GM23338 (cell line): ENCODE measurements around the gene TCF7L2. TPM values are rescaled to one million over a fixed set of nuclear protein-coding genes. Genes with fewer than 3 reads are reported as not detected.
"Not testable (repeated sequence)": the region's sequence is repeated elsewhere in the genome, so short reads cannot be mapped to it uniquely, and the experiment has no call there.

Source experiments
- ATAC-seq: fragments of 200-7000 bp; cut with Tn5 transposase; 3 replicates; pipeline ENCODE4 v1.9.1; 2020
- DNase-seq: peaks from one replicate; pipeline ENCODE4 v3.0.0-alpha.2; 2015; ENCODE audit warnings: low spot score
- H2AFZ ChIP-seq: fragments of 200-600 bp; sonication (generic); 2 replicates; pipeline ENCODE4 v1.8.0; 2016; ENCODE audit warnings: antibody characterized with exemption, mild to moderate bottlenecking, moderate library complexity
- H3F3A ChIP-seq: fragments of 200-600 bp; sonication (generic); replicated peaks from 2 replicates; pipeline ENCODE4 v1.8.0; 2017; ENCODE audit warnings: antibody characterized with exemption, mixed run types, low read depth
- H3K27ac ChIP-seq: fragments of 200-600 bp; sonication (generic); 2 replicates; pipeline ENCODE4 v1.6.1; 2016; ENCODE audit warnings: low read depth
- H3K27me3 ChIP-seq: fragments of 200-600 bp; sonication (generic); 2 replicates; pipeline ENCODE4 v1.8.0; 2016; ENCODE audit warnings: mild to moderate bottlenecking, mixed run types, moderate library complexity; ENCODE audit not compliant: insufficient read depth
- H3K36me3 ChIP-seq: fragments of 200-600 bp; sonication (generic); 2 replicates; pipeline ENCODE4 v1.8.0; 2016; ENCODE audit warnings: mild to moderate bottlenecking; ENCODE audit not compliant: insufficient read depth
- H3K4me1 ChIP-seq: fragments of 200-600 bp; sonication (generic); 2 replicates; pipeline ENCODE4 v1.8.0; 2016; ENCODE audit warnings: mild to moderate bottlenecking, moderate library complexity; ENCODE audit not compliant: insufficient read depth
- H3K4me2 ChIP-seq: fragments of 200-600 bp; sonication (generic); 2 replicates; pipeline ENCODE4 v1.7.1; 2017; ENCODE audit warnings: mixed run types
- H3K4me3 ChIP-seq: fragments of 200-600 bp; sonication (generic); 2 replicates; pipeline ENCODE4 v1.6.1; 2016; ENCODE audit warnings: mixed run types
- H3K79me2 ChIP-seq: fragments of 200-600 bp; sonication (generic); replicated peaks from 2 replicates; pipeline ENCODE4 v1.8.0; 2017; ENCODE audit warnings: mild to moderate bottlenecking; ENCODE audit not compliant: insufficient read depth
- H3K9me2 ChIP-seq: fragments of 200-600 bp; sonication (generic); 2 replicates; pipeline ENCODE4 v1.8.0; 2017; ENCODE audit not compliant: insufficient read depth
- H4K20me1 ChIP-seq: fragments of 200-600 bp; sonication (generic); replicated peaks from 2 replicates; pipeline ENCODE4 v1.8.0; 2017; ENCODE audit warnings: mild to moderate bottlenecking; ENCODE audit not compliant: insufficient read depth
- H3K27ac Mint-ChIP-seq: 2 replicates; pipeline ENCODE4 v1.8.0; 2020; ENCODE audit warnings: inconsistent platforms, mild to moderate bottlenecking, moderate library complexity, mixed read lengths
- H3K27me3 Mint-ChIP-seq: 3 replicates; pipeline ENCODE4 v1.8.0; 2022; ENCODE audit warnings: low read depth, mild to moderate bottlenecking, moderate library complexity, mixed read lengths, inconsistent platforms; ENCODE audit not compliant: insufficient read depth, poor library complexity
- H3K36me3 Mint-ChIP-seq: 3 replicates; pipeline ENCODE4 v1.8.0; 2021; ENCODE audit warnings: low read depth, mild to moderate bottlenecking, inconsistent platforms, moderate library complexity, mixed read lengths
- H3K4me1 Mint-ChIP-seq: 3 replicates; pipeline ENCODE4 v1.8.0; 2020; ENCODE audit warnings: mild to moderate bottlenecking, inconsistent platforms, mixed read lengths
- H3K4me3 Mint-ChIP-seq: 3 replicates; pipeline ENCODE4 v1.8.0; 2021; ENCODE audit warnings: moderate library complexity, mild to moderate bottlenecking, inconsistent platforms, mixed read lengths
- H3K9me3 Mint-ChIP-seq: 3 replicates; pipeline ENCODE4 v1.8.0; 2020; ENCODE audit warnings: moderate library complexity, mild to moderate bottlenecking, inconsistent platforms, mixed read lengths
- CREB1 ChIP-seq: fragments of 250-450 bp; sonication (Bioruptor Pico); IDR thresholded peaks from 2 replicates; pipeline ENCODE4 v1.5.0; 2020; ENCODE audit warnings: low read depth, mild to moderate bottlenecking, moderate library complexity
- EZH2 ChIP-seq: fragments of 200-600 bp; sonication (generic); IDR thresholded peaks from one replicate; pipeline ENCODE4 v1.8.0; 2017; ENCODE audit warnings: antibody characterized with exemption, mild to moderate bottlenecking, low read depth; ENCODE audit not compliant: unreplicated experiment
- JUNB ChIP-seq: IDR thresholded peaks from one replicate; pipeline ENCODE4 v1.6.1; 2016; ENCODE audit warnings: antibody characterized with exemption; ENCODE audit not compliant: unreplicated experiment
- NANOG ChIP-seq: IDR thresholded peaks from 2 replicates; pipeline ENCODE4 v1.6.1; 2016; ENCODE audit warnings: antibody characterized with exemption, borderline replicate concordance
- POLR2AphosphoS5 ChIP-seq: IDR thresholded peaks from 2 replicates; pipeline ENCODE4 v1.6.1; 2016; ENCODE audit warnings: antibody characterized with exemption, low read depth
- STAT1 ChIP-seq: IDR thresholded peaks from one replicate; pipeline ENCODE4 v1.6.1; 2016; ENCODE audit warnings: antibody characterized with exemption; ENCODE audit not compliant: unreplicated experiment
- ZNF114 ChIP-seq: fragments of 250-450 bp; sonication (Bioruptor Pico); IDR thresholded peaks from 2 replicates; pipeline ENCODE4 v1.5.0; 2020; ENCODE audit warnings: mild to moderate bottlenecking, moderate library complexity
- polyA plus RNA-seq: library from polyadenylated mRNA; unstranded; fragments of >200 nt; fragmentation: Nextera tagmentation; extraction: Ambion mirVana; gene quantifications from 2 replicates; pipeline ENCODE4 v1.2.1, GENCODE V29; 2016
- total RNA-seq: library from RNA; depleted of rRNA; stranded (reverse); fragments of >200 nt; shearing (Covaris generic); gene quantifications from 2 replicates; pipeline ENCODE4 v1.2.3, GENCODE V29; 2014
- TF ChIP-seq, protein P1 (sequence below): IDR thresholded peaks from 2 replicates; pipeline ENCODE4 v1.6.1; 2016; ENCODE audit warnings: antibody characterized with exemption
- TF ChIP-seq, protein P2 (sequence below), 2 experiments: fragments of 200-600 bp in 1 of 2; sonication (generic) in 1 of 2; conservative IDR thresholded peaks; 2 replicates each; pipeline versions ENCODE4 v1.5.1 to v1.6.1; 2016 to 2017; ENCODE audit warnings: antibody characterized with exemption in 2 of 2, low read depth in 2 of 2, mild to moderate bottlenecking in 2 of 2, moderate library complexity in 1 of 2
- TF ChIP-seq, protein P3 (sequence below): IDR thresholded peaks from one replicate; pipeline ENCODE4 v1.6.1; 2018; ENCODE audit warnings: antibody characterized with exemption; ENCODE audit not compliant: unreplicated experiment

TCF7L2 gene
- total and polyA plus RNA-seq, 2 experiments from 2014 or later, result 32.2 to 80.8 TPM

DNA sequence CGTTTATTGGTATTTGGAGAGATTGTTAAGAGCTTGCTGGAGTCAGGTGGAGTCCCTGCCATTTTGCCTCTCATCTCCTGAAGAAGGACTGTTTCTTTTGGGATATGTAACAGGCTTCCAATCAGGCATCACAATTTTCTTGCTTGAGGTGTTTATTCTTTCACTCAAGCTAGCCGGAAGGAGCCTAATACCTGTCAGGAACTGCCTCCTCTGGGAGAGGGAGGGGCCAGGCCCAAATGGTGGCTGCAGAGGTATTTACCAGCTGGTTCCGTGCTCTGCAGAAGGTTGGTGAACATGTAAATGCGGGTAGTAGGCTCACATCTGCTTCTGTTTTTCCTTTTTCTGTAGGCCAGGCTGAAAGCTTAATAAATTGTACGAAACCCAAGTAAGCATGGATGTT is 114.0 kb downstream of the TCF7L2 start (continued):
- TF ChIP-seq, protein P1, sequence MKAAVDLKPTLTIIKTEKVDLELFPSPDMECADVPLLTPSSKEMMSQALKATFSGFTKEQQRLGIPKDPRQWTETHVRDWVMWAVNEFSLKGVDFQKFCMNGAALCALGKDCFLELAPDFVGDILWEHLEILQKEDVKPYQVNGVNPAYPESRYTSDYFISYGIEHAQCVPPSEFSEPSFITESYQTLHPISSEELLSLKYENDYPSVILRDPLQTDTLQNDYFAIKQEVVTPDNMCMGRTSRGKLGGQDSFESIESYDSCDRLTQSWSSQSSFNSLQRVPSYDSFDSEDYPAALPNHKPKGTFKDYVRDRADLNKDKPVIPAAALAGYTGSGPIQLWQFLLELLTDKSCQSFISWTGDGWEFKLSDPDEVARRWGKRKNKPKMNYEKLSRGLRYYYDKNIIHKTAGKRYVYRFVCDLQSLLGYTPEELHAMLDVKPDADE, result no peak
- TF ChIP-seq CREB1 (CRISPR knock-in tag) (no peak), ZNF114 (CRISPR knock-in tag) (no peak), POLR2AphosphoS5 (no peak), STAT1 (no peak), NANOG (no peak), EZH2 (no peak), JUNB (no peak)
- TF ChIP-seq, protein P2, sequence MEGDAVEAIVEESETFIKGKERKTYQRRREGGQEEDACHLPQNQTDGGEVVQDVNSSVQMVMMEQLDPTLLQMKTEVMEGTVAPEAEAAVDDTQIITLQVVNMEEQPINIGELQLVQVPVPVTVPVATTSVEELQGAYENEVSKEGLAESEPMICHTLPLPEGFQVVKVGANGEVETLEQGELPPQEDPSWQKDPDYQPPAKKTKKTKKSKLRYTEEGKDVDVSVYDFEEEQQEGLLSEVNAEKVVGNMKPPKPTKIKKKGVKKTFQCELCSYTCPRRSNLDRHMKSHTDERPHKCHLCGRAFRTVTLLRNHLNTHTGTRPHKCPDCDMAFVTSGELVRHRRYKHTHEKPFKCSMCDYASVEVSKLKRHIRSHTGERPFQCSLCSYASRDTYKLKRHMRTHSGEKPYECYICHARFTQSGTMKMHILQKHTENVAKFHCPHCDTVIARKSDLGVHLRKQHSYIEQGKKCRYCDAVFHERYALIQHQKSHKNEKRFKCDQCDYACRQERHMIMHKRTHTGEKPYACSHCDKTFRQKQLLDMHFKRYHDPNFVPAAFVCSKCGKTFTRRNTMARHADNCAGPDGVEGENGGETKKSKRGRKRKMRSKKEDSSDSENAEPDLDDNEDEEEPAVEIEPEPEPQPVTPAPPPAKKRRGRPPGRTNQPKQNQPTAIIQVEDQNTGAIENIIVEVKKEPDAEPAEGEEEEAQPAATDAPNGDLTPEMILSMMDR (conservative IDR thresholded peaks at IDR 0.05; ENCODE audit: low read depth in 2 of 2), result no peak
- TF ChIP-seq, protein P3, sequence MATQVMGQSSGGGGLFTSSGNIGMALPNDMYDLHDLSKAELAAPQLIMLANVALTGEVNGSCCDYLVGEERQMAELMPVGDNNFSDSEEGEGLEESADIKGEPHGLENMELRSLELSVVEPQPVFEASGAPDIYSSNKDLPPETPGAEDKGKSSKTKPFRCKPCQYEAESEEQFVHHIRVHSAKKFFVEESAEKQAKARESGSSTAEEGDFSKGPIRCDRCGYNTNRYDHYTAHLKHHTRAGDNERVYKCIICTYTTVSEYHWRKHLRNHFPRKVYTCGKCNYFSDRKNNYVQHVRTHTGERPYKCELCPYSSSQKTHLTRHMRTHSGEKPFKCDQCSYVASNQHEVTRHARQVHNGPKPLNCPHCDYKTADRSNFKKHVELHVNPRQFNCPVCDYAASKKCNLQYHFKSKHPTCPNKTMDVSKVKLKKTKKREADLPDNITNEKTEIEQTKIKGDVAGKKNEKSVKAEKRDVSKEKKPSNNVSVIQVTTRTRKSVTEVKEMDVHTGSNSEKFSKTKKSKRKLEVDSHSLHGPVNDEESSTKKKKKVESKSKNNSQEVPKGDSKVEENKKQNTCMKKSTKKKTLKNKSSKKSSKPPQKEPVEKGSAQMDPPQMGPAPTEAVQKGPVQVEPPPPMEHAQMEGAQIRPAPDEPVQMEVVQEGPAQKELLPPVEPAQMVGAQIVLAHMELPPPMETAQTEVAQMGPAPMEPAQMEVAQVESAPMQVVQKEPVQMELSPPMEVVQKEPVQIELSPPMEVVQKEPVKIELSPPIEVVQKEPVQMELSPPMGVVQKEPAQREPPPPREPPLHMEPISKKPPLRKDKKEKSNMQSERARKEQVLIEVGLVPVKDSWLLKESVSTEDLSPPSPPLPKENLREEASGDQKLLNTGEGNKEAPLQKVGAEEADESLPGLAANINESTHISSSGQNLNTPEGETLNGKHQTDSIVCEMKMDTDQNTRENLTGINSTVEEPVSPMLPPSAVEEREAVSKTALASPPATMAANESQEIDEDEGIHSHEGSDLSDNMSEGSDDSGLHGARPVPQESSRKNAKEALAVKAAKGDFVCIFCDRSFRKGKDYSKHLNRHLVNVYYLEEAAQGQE, result no peak

DNA sequence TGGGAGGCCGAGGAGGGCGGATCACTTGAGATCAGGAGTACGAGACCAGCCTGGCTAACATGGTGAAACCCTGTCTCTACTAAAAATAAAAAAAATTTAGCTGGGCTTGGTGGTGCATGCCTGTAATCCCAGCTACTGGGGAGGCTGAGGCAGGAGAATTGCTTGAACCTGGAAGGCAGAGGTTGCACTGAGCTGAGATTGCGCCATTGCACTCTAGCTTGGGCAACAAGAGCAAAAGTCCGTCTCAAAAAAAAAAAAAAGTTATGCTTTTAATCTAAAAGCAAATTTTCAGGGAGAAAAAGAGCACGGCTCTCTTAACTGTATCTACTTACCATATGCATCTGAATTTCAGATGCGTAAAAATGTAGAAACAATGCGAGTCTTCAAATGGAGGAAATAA is 116.1 kb downstream of the TCF7L2 start:
- H3K4me3 ChIP-seq, H3K36me3 ChIP-seq, ATAC-seq, H3K27ac Mint-ChIP-seq, H2AFZ ChIP-seq, H3K27ac ChIP-seq, DNase-seq, H3K4me3 Mint-ChIP-seq, H3F3A ChIP-seq, H3K9me2 ChIP-seq, H3K9me3 Mint-ChIP-seq, H3K27me3 ChIP-seq: not testable (repeated sequence)
- peaks cover 15% of the 10 kb centered on the region for H3K36me3 Mint-ChIP-seq
- peaks cover 97% of the 10 kb centered on the region for H3K79me2 ChIP-seq
- H4K20me1 ChIP-seq, result peaks cover 67% of the 10 kb centered on the region
- peaks cover 50% of the 10 kb centered on the region for H3K4me1 ChIP-seq
- peaks cover 60% of the 10 kb centered on the region for H3K4me1 Mint-ChIP-seq
- peaks cover 14% of the 10 kb centered on the region for H3K27me3 Mint-ChIP-seq
- 0 out of 2 replicates have a peak overlapping the region, but pooled peaks have one; percentile 26 for H3K4me2 ChIP-seq
